SU-DHL-6 (cell line): ENCODE measurements around the gene MAP3K20.

Experiments
- H2AFZ ChIP-seq: fragments of 200-600 bp; sonication (generic); 2 replicates; pipeline ENCODE4 v1.6.1; 2014; ENCODE audit warnings: low read depth, mild to moderate bottlenecking, moderate library complexity, mixed read lengths, antibody characterized with exemption, low read length; ENCODE audit not compliant: severe bottlenecking
- H3F3A ChIP-seq: fragments of 200-600 bp; shearing (Covaris generic); 2 replicates; pipeline ENCODE4 v1.6.0; 2016; ENCODE audit warnings: antibody characterized with exemption, mild to moderate bottlenecking; ENCODE audit not compliant: insufficient read depth
- H3K27ac ChIP-seq: fragments of 200-600 bp; sonication (generic); 2 replicates; pipeline ENCODE4 v1.5.1; 2016; ENCODE audit warnings: low read depth, mild to moderate bottlenecking, low read length, moderate library complexity, mixed read lengths
- H3K27me3 ChIP-seq: fragments of 200-600 bp; sonication (generic), shearing (Covaris generic); 2 replicates; pipeline ENCODE4 v1.6.0; 2014; ENCODE audit warnings: mild to moderate bottlenecking, low read length
- H3K36me3 ChIP-seq: fragments of 200-600 bp; sonication (generic); 2 replicates; pipeline ENCODE4 v1.6.1; 2014; ENCODE audit warnings: mild to moderate bottlenecking, low read length, mixed read lengths
- H3K4me2 ChIP-seq: fragments of 300-600, 200-600 bp; shearing (Covaris generic), sonication (generic); 2 replicates; pipeline ENCODE4 v1.6.0; 2014; ENCODE audit warnings: low read length, low read depth, mild to moderate bottlenecking; ENCODE audit not compliant: poor library complexity, severe bottlenecking
- H3K4me3 ChIP-seq: fragments of 200-600 bp; sonication (generic); 2 replicates; pipeline ENCODE4 v1.5.1; 2014; ENCODE audit warnings: antibody characterized with exemption, low read length, mild to moderate bottlenecking, mixed read lengths; ENCODE audit not compliant: insufficient read depth, poor library complexity, severe bottlenecking
- H3K79me2 ChIP-seq: fragments of 200-600 bp; sonication (generic); 2 replicates; pipeline ENCODE4 v1.6.1; 2014; ENCODE audit warnings: mild to moderate bottlenecking, low read length, moderate library complexity; ENCODE audit not compliant: insufficient read depth
- H3K9ac ChIP-seq: fragments of 200-600 bp; sonication (generic); 2 replicates; pipeline ENCODE4 v1.7.0; 2014; ENCODE audit warnings: mild to moderate bottlenecking, low read length
- H3K9me2 ChIP-seq: fragments of 200-600 bp; sonication (generic); replicated peaks from 2 replicates; pipeline ENCODE4 v1.6.1; 2014; ENCODE audit warnings: low read length; ENCODE audit not compliant: insufficient read depth
- H3K9me3 ChIP-seq: fragments of 200-600 bp; sonication (generic); 2 replicates; pipeline ENCODE4 v1.6.1; 2014; ENCODE audit warnings: low read length, mixed read lengths; ENCODE audit not compliant: insufficient read depth
- H4K20me1 ChIP-seq: fragments of 200-600 bp; sonication (generic); 2 replicates; pipeline ENCODE4 v1.6.1; 2014; ENCODE audit warnings: low read depth, mild to moderate bottlenecking, antibody characterized with exemption, low read length, moderate library complexity, mixed read lengths
- EZH2phosphoT487 ChIP-seq: fragments of 200-600 bp; sonication (generic), shearing (Covaris generic); conservative IDR thresholded peaks from 2 replicates; pipeline ENCODE4 v1.6.1; 2018; ENCODE audit warnings: mild to moderate bottlenecking, antibody characterized with exemption, low read length, moderate library complexity, mixed read lengths
- TF ChIP-seq, protein P1 (sequence below): fragments of 200-600 bp; sonication (generic); IDR thresholded peaks from one replicate; pipeline ENCODE4 v1.5.1; 2017; ENCODE audit warnings: antibody characterized with exemption, mild to moderate bottlenecking, low read length, moderate library complexity; ENCODE audit not compliant: insufficient read depth, poor library complexity, severe bottlenecking

The MAP3K20 gene

DNA sequence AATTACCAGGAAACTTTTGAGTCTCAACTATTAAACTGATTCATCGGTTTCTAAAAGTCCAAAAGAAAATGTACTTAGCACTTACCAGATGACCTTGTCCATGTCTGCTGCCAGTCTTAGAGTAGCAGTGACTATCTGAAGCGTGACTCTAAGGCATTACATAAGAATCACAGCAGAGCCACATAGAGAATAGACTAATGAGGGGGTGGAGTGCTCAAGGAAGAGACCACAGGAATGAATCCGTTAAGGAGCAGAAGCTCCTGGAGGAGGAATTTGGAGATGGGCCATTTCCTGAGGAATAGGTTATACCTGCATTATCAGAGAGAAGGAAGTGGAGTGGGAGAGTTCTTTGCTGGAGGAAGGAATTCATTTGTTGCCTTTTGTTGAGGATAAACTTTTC lies 116.0 kb downstream of the MAP3K20 start:
- H4K20me1 ChIP-seq, result no peaks in the 10 kb centered on the region
- H2AFZ ChIP-seq, result no peak overlapping the region
- H3K9ac ChIP-seq, result no peak overlapping the region
- TF ChIP-seq, protein P1, sequence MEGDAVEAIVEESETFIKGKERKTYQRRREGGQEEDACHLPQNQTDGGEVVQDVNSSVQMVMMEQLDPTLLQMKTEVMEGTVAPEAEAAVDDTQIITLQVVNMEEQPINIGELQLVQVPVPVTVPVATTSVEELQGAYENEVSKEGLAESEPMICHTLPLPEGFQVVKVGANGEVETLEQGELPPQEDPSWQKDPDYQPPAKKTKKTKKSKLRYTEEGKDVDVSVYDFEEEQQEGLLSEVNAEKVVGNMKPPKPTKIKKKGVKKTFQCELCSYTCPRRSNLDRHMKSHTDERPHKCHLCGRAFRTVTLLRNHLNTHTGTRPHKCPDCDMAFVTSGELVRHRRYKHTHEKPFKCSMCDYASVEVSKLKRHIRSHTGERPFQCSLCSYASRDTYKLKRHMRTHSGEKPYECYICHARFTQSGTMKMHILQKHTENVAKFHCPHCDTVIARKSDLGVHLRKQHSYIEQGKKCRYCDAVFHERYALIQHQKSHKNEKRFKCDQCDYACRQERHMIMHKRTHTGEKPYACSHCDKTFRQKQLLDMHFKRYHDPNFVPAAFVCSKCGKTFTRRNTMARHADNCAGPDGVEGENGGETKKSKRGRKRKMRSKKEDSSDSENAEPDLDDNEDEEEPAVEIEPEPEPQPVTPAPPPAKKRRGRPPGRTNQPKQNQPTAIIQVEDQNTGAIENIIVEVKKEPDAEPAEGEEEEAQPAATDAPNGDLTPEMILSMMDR, result no peak
- no peak for TF ChIP-seq EZH2phosphoT487
- no peaks in the 10 kb centered on the region for H3K79me2 ChIP-seq
- H3K4me3 ChIP-seq, result no peak overlapping the region
- H3F3A ChIP-seq, result no peaks in the 10 kb centered on the region
- H3K36me3 ChIP-seq, result no peaks in the 10 kb centered on the region
- H3K9me3 ChIP-seq, result no peaks in the 10 kb centered on the region
- no peak overlapping the region for H3K4me2 ChIP-seq
- H3K9me2 ChIP-seq, result no peaks in the 10 kb centered on the region
- no peaks in the 10 kb centered on the region for H3K27me3 ChIP-seq
- H3K27ac ChIP-seq, result no peak overlapping the region

DNA sequence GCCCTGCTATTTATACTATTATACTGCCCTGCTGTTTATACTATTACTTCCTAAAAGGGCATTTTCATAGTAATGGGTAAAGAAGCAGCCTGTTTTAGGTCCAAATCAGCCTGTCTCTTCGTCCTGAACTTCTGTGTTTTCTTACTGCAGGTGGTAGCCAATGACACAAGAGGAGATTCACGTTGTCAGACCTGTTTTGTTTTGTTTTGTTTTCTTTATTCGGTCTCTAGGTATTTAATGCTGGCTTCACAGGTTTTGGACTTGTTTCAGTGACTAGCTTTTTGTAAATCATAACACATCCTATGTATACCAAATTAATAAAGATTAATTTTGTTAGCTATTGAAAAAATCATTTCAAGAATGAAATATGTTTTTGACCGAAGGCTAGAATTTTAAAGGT lies 116.4 kb downstream of the MAP3K20 start:
- Histone ChIP-seq H2AFZ (no peak overlapping the region), H3F3A (no peaks in the 10 kb centered on the region), H3K36me3 (no peaks in the 10 kb centered on the region), H3K27me3 (no peaks in the 10 kb centered on the region), H3K9me3 (no peaks in the 10 kb centered on the region), H3K4me2 (no peak overlapping the region), H3K9me2 (no peaks in the 10 kb centered on the region), H3K27ac (no peak overlapping the region), H3K4me3 (no peak overlapping the region), H3K9ac (no peak overlapping the region), H3K79me2 (no peaks in the 10 kb centered on the region), H4K20me1 (no peaks in the 10 kb centered on the region)
- no peak for TF ChIP-seq EZH2phosphoT487
- TF ChIP-seq, protein P1, result no peak

DNA sequence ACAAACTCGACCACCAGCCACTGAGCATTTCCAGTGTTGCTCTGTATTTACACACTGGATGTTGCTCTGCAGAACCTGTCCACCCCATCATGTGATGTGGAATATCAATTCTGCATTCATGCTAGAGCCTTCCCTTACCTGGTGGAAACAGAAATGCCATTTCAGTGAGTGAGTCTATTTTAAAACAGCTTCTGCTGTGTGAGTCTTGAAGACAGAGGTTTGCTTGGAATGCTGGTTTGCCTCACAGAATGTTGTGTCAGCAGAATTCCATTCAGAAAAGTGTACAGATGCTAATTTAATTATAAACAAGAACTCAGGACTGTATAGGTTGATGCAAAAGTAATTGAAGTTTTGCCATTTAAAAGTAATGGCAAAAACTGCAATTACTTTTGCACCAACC lies 118.3 kb downstream of the MAP3K20 start:
- Histone ChIP-seq H3K27ac (no peak overlapping the region), H3K9me2 (no peaks in the 10 kb centered on the region), H4K20me1 (no peaks in the 10 kb centered on the region), H3K4me3 (no peak overlapping the region), H3F3A (no peaks in the 10 kb centered on the region), H3K4me2 (no peak overlapping the region), H3K27me3 (no peaks in the 10 kb centered on the region), H3K9me3 (no peaks in the 10 kb centered on the region), H2AFZ (no peak overlapping the region), H3K9ac (no peak overlapping the region), H3K79me2 (no peaks in the 10 kb centered on the region), H3K36me3 (no peaks in the 10 kb centered on the region)
- TF ChIP-seq, protein P1, result no peak
- no peak for TF ChIP-seq EZH2phosphoT487

DNA sequence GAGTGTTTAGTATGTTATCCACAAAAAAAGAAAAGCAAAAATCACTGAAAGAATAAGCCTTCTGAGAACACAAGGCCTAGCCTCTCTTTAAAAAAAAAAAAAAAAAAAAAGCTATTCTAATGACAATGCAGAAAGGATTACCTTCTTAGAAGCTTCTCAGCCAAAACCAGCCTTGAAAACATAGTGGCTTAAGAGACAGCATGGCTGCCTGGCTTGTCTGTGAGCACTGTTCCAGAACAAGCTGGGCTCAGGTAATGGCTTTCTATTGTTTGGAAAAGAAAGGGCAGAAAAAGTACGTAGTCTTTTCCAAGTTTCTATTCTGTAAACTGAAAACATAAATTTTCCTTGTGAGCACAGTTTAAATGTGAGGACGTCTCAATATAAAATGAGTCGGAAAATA lies 119.5 kb downstream of the MAP3K20 start:
- Histone ChIP-seq H3K27me3 (no peaks in the 10 kb centered on the region), H3K9me2 (no peaks in the 10 kb centered on the region), H3K4me2 (no peak overlapping the region), H3K9me3 (no peaks in the 10 kb centered on the region), H3F3A (no peaks in the 10 kb centered on the region), H3K4me3 (no peak overlapping the region), H2AFZ (no peak overlapping the region), H3K79me2 (no peaks in the 10 kb centered on the region), H3K27ac (no peak overlapping the region), H4K20me1 (no peaks in the 10 kb centered on the region; the same call in 1 of the 2 replicates), H3K9ac (no peak overlapping the region), H3K36me3 (no peaks in the 10 kb centered on the region)
- TF ChIP-seq, protein P1, result no peak
- no peak for TF ChIP-seq EZH2phosphoT487
